Activated naive CD8-positive, alpha-beta T cell (primary cell): ENCODE results near the gene TRMT1.

ENCODE experiments used
- H3K27ac Mint-ChIP-seq: one replicate; pipeline ENCODE4 v1.8.0; 2021; ENCODE audit warnings: mixed read lengths
- H3K27me3 Mint-ChIP-seq: one replicate; pipeline ENCODE4 v1.8.0; 2021; ENCODE audit warnings: mixed read lengths
- H3K36me3 Mint-ChIP-seq: one replicate; pipeline ENCODE4 v1.8.0; 2021; ENCODE audit warnings: mixed read lengths
- H3K4me1 Mint-ChIP-seq: one replicate; pipeline ENCODE4 v1.8.0; 2021; ENCODE audit warnings: low read depth, mixed read lengths
- H3K4me3 Mint-ChIP-seq: one replicate; pipeline ENCODE4 v1.8.0; 2021; ENCODE audit warnings: mild to moderate bottlenecking, mixed read lengths
- H3K9me3 Mint-ChIP-seq: one replicate; pipeline ENCODE4 v1.8.0; 2021; ENCODE audit warnings: low read depth, mixed read lengths

TRMT1 gene

DNA sequence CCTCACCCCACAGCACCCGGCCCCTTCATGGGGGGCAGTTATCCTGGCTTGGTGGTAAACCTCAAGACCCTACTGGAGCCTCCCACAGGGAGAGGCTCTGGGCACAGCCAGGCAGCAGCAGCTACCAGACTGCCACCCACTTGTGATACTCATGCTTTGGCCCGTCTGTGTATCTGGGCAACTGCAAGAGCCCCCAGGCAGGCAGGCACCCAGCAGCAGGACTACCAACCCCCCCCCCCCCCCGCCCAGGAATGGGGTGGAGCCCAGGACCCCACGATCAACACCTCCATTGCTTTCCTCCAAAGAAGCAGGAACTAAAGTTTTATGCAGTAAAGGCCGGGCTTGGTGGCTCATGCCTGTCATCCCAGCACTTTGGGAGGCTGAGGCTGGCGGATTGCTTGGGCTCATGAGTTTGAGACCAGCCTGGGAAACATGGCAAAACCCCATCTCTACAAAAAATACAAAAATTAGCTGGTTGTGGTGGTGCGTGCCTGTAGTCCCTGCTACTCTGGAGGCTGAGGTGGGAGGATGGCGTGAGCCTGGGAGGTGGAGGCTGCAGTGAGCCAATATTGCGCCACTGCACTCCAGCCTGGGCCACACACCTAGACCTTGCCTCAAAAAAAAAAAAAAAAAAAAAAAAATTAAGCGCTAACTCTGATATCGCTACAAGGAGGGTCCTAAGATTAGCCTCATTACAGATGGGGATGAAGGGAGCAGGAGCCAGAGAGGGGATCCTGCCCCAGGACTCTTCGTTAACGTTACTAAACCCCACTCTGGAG lies 12.8 kb downstream of the TRMT1 start:
- H3K36me3 Mint-ChIP-seq = peaks cover 4% of the 10 kb centered on the region
- H3K4me1 Mint-ChIP-seq = peaks cover 35% of the 10 kb centered on the region
- no peaks in the 10 kb centered on the region for H3K9me3 Mint-ChIP-seq
- H3K27me3 Mint-ChIP-seq = no peaks in the 10 kb centered on the region
- H3K27ac Mint-ChIP-seq = no peak overlapping the region
- H3K4me3 Mint-ChIP-seq = peak overlapping the region; percentile 91

DNA sequence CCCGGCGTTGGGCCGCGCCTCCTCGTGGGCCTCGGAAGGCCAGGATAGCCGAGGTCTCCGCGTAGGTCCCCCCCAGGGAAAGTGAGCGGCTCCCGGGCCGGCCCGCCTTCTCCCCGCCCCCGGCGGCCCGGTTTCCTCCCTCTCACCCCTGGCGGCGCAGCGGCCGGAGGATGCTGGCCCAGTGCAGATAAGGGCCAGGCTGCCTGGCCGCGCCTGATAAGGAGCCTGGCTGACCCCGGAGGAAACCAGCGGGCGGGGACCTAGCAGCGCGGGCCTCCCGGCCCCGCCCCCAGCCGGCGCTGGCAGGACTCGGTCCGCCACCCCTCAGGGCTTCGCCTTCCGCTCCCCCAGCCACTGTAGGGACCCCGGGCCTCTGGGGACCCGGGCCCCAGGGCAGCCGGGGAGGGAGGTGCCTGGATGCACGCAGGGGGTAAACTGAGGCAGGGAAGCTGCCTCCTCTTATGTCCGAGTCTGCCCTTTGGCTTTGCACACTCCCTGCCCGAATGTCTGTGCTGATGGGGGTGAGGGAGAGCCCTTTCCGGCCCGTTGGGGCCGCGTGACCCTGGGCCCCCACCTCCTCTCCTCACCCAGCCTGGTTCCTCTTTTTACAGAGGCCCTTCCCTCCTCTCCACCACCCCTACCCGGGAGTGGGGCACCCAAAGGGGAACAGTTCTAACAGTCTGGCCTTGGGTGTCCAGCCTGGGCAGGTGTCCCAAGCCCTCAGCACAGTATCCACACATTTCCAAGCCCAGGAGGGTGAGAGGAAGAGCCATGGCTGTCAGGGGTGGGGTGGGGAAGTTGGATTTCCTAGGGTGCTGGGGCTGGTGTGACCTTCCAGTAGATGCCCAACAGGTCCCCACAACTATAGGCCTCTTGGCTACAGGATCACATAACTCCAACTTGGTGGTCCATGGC lies 13.6 kb downstream of the TRMT1 start, which contains the start of gene LYL1:
LYL1 (minus strand) TSS at position 193 of the 915 bp plus-strand sequence. CDS start 1,687 bp downstream, outside the sequence.
- Mint-ChIP-seq H3K36me3 (peaks cover 4% of the 10 kb centered on the region), H3K9me3 (no peaks in the 10 kb centered on the region), H3K4me3 (peak within 1 kb of the TSS; percentile 72), H3K27me3 (no peaks in the 10 kb centered on the region), H3K4me1 (peaks cover 38% of the 10 kb centered on the region), H3K27ac (peak within 1 kb of the TSS; percentile 64)

DNA sequence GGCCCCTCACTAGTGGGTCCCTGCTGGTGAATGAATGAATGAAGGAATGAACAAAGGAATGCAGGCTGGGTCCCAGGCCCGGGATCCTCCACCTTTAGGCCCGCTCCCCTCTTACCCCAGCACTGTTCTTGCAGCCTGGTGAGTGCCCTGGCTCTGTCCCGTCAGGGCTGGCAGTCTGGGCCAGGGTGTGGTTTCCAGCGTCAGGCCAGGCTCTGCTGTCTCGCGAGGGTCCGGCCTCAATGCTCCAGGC lies 14.2 kb downstream of the TRMT1 start:
- Mint-ChIP-seq H3K36me3 (peaks cover 2% of the 10 kb centered on the region), H3K4me3 (peak overlapping the region; percentile 72), H3K27me3 (no peaks in the 10 kb centered on the region), H3K9me3 (no peaks in the 10 kb centered on the region), H3K4me1 (peaks cover 38% of the 10 kb centered on the region), H3K27ac (no peak overlapping the region)

- Mint-ChIP-seq H3K4me1 (peaks cover 43% of the 10 kb centered on the region), H3K4me3 (peak overlapping the region; percentile 72), H3K27me3 (peaks cover 3% of the 10 kb centered on the region), H3K9me3 (no peaks in the 10 kb centered on the region), H3K36me3 (peaks cover 2% of the 10 kb centered on the region), H3K27ac (peak overlapping the region; percentile 64)
Measured at GRCh38 chr19:13101590-13102415, 14.7 kb downstream of the TRMT1 start.

GRCh38 chr19:13100841-13101589 lies 15.5 kb downstream of the TRMT1 start:
- peak overlapping the region; percentile 72 for H3K4me3 Mint-ChIP-seq
- H3K9me3 Mint-ChIP-seq = no peaks in the 10 kb centered on the region
- peak overlapping the region; percentile 64 for H3K27ac Mint-ChIP-seq
- H3K4me1 Mint-ChIP-seq = peaks cover 46% of the 10 kb centered on the region
- peaks cover 4% of the 10 kb centered on the region for H3K36me3 Mint-ChIP-seq
- H3K27me3 Mint-ChIP-seq = peaks cover 4% of the 10 kb centered on the region

DNA sequence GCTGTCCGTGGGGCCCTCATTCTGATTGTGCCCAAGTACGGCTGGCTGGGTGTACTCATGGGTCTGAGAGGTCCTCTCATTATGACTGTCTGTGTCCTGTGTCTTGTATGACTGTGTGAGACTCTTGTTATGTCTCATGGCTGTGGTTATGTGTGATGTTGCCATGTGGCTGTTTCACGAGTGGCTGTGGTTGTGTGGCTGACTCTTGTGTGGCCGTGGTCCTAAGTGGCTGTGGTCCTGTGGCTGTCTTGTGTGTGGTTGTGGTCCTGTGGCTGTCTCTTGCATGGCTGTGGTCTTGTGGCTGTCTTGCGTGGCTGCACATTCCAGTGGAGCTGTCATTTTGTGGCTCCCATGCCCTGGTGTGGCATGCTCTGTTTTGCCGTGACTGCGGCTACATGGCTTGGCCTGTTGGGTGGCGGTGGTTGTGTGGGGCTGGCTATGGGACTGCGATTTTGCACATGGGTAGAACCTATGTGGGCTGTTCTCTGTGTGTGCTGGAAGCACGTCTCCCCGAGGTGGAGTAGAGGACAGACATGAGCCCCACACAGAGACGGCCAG lies 16.4 kb downstream of the TRMT1 start:
- Mint-ChIP-seq H3K27me3 (peaks cover 5% of the 10 kb centered on the region), H3K9me3 (no peaks in the 10 kb centered on the region), H3K4me3 (peak overlapping the region; percentile 73), H3K27ac (peak overlapping the region; percentile 85), H3K4me1 (peaks cover 44% of the 10 kb centered on the region), H3K36me3 (peaks cover 4% of the 10 kb centered on the region)

DNA sequence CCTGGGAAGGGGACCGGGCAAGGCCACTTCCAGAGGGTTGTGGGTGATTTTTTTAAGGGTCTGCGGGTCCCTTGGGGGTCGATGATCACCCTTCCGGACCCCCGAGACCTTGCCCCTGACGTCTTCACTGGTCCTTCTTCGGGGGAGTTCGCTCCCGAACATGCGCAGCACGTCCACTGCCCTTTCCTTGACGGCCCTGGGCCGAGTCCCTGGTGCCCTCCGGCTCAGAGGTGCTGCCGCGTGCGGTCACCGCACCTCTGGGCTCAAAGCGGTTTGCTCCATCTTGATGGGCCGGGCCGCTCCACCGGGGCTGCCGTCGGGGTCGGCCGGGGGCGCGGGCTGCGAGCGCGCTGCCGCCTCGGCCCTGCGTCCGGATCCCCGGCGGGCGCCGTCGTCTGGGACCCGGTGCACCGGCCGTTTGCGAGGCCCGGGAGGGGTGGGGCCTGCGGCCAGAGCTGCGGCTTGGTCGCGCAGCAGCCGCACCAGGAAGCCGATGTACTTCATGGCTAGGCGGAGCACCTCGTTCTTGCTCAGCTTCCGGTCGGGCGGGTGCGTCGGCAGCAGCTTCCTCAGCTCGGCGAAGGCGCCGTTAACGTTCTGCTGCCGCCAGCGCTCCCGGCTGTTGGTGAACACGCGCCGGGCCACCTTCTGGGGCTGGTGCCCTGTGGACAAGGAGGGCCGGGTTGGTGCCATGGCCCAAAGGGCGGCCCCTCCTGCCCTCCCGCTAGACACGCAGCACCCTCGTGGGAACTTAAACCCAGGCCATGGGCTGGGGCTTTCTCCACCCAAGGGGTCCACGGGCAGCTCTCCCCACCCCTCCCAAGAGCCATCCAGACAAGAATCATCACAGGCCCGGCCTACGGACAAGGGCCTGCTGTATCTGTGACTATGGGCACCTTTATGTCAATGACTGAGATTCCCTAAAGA lies 17.2 kb downstream of the TRMT1 start:
- Mint-ChIP-seq H3K4me1 (peaks cover 45% of the 10 kb centered on the region), H3K36me3 (peaks cover 4% of the 10 kb centered on the region), H3K9me3 (no peaks in the 10 kb centered on the region), H3K4me3 (peak overlapping the region; percentile 73), H3K27ac (peak overlapping the region; percentile 85), H3K27me3 (peaks cover 5% of the 10 kb centered on the region)

DNA sequence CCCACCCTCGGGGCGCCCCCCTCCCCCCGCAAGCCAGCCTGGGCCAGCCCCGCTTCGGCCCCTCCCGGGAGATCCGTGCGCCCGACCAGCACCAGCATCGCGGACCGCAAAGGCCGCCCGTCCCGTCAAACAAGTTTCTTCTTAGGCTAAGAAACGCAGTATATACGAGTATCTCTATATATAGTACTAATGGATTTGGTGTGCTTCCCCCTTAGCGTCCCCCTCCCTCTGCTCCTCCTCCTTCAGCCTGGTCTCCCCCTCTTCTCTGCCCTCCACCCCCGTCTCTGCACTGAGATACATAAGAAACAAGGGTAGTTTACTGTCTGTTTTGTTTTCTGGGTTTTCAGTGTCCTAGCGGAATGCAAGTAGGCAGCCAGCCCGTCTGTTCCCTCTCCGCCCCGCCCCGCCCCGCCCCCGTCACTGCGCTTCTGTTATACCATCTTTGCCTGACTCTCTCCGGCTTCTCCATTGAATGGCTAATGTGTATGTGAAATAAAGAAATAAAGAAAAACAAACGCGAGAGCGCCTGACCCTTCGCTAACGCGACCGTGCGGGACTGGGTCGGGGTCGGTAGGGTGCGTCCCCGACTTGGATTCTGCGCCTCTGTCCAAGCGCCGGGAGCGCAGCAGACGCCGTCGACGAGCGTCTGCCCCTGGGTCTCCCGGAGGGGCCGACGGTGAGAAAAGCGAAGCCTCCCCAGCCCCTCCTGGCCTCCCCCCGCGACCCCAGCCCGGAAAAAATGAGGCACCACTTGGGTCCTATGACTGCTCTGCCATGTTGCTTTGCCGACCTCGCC lies 18.1 kb downstream of the TRMT1 start:
- Mint-ChIP-seq H3K27me3 (peaks cover 5% of the 10 kb centered on the region), H3K36me3 (peaks cover 4% of the 10 kb centered on the region)

DNA sequence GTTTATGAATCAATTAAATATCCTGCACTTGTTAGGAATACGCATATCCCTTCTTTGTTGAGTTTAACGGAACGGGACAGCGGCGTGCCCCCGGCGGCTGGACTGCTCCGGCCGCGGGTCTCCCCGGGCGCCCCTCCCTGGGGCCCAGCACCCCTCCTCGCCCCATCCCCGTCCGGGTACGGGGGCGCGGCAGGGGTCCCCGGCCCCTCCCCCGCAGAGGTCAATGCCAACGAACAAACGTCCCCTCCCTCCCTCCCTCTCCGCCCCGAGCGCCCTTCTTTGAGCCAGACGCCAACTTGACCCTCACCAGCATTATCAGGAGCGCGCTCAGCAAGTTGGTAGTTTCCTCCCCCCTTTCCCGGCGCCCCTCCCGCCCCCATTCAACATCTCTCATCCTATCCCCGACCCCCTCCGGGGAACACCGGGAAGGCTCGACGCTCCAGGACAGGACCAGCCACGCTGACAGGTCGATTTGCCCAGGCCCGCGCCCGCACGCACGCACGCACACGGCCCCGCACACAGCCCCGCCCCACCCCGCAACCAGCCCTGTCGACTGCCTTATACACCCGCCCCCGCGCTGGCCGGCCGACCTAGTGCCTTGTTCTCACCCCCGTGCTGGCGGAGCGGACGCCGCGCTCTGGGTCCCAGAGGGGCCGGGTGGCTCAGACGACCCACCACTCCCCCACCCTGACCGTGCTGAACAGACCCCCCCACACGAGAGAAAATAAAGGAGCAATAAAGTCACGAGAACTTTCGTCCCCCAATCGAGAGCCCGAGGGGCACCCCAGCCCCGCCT lies 18.9 kb downstream of the TRMT1 start:
- Mint-ChIP-seq H3K9me3 (no peaks in the 10 kb centered on the region), H3K27ac (no peak overlapping the region), H3K4me3 (no peak overlapping the region), H3K27me3 (peaks cover 5% of the 10 kb centered on the region), H3K4me1 (peaks cover 43% of the 10 kb centered on the region), H3K36me3 (peaks cover 4% of the 10 kb centered on the region)

More for the DNA sequence above, 18.1 kb downstream of the TRMT1 start:
- H3K9me3 Mint-ChIP-seq = no peaks in the 10 kb centered on the region
- H3K27ac Mint-ChIP-seq = no peak overlapping the region
- peak overlapping the region; percentile 68 for H3K4me3 Mint-ChIP-seq
- H3K4me1 Mint-ChIP-seq = peaks cover 46% of the 10 kb centered on the region

GRCh38 chr19:13097033-13097462 lies 19.5 kb downstream of the TRMT1 start:
- H3K27me3 Mint-ChIP-seq = peaks cover 5% of the 10 kb centered on the region
- H3K27ac Mint-ChIP-seq = peak overlapping the region; percentile 28
- H3K36me3 Mint-ChIP-seq = peaks cover 4% of the 10 kb centered on the region
- peak overlapping the region; percentile 70 for H3K4me3 Mint-ChIP-seq
- H3K9me3 Mint-ChIP-seq = no peaks in the 10 kb centered on the region
- peaks cover 40% of the 10 kb centered on the region for H3K4me1 Mint-ChIP-seq

GRCh38 chr19:13095934-13096927 lies 20.3 kb downstream of the TRMT1 start:
- peaks cover 34% of the 10 kb centered on the region for H3K4me1 Mint-ChIP-seq
- peaks cover 5% of the 10 kb centered on the region for H3K27me3 Mint-ChIP-seq
- peaks cover 4% of the 10 kb centered on the region for H3K36me3 Mint-ChIP-seq
- peak overlapping the region; percentile 54 for H3K27ac Mint-ChIP-seq
- H3K4me3 Mint-ChIP-seq = peak overlapping the region; percentile 64
- no peaks in the 10 kb centered on the region for H3K9me3 Mint-ChIP-seq
